Measurements from ENCODE around the gene INTS3. TPM values are rescaled to one million over a fixed set of nuclear protein-coding genes. Genes with fewer than 3 reads are reported as not detected.
"Not testable (repeated sequence)": the region's sequence is repeated elsewhere in the genome, so short reads cannot be mapped to it uniquely, and the experiment has no call there.

The INTS3 gene
- total RNA-seq, 2 experiments from 2014 or later, result 39.3 to 40.4 TPM

DNA sequence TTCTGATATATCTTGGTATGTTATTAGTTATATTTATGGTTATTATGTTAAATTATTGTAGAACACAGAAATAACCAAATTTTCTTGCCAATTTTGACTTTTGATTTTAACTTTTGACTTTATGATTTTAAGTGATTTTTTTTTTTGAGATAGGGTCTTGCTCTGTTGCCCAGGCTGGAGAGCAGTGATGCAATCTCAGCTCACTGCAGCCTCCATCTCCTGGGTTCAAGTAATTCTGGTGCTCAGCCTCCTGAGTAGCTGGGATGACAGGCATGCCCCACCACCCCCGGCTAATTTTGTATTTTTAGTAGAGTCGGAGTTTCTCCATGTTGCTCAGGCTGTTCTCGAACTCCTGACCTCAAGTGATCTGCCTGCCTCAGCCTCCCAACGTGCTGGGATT lies 3.2 kb upstream of the INTS3 start:
- not testable (repeated sequence) for H3K36me3 Mint-ChIP-seq (ENCODE audit: low read depth); H3K9me3 Mint-ChIP-seq; H3K27ac Mint-ChIP-seq; H3K4me3 Mint-ChIP-seq; DNase-seq; H3K27me3 Mint-ChIP-seq (ENCODE audit: low read depth)
- CTCF ChIA-PET, result interaction anchor here (0.6 kb wide), 1 partner anchor 162 kb away, joined by 3 read pairs; no protein-coding TSS in a partner anchor
- peaks cover 13% of the 10 kb centered on the region for H3K4me1 Mint-ChIP-seq (ENCODE audit: low read depth)
- intact Hi-C loops (cut with micrococcal nuclease), result loop anchor here (5.0 kb wide), 3 partner anchors 157 to 268 kb away; partner anchors contain the start of genes CRTC2, RPS27 and S100A2

DNA sequence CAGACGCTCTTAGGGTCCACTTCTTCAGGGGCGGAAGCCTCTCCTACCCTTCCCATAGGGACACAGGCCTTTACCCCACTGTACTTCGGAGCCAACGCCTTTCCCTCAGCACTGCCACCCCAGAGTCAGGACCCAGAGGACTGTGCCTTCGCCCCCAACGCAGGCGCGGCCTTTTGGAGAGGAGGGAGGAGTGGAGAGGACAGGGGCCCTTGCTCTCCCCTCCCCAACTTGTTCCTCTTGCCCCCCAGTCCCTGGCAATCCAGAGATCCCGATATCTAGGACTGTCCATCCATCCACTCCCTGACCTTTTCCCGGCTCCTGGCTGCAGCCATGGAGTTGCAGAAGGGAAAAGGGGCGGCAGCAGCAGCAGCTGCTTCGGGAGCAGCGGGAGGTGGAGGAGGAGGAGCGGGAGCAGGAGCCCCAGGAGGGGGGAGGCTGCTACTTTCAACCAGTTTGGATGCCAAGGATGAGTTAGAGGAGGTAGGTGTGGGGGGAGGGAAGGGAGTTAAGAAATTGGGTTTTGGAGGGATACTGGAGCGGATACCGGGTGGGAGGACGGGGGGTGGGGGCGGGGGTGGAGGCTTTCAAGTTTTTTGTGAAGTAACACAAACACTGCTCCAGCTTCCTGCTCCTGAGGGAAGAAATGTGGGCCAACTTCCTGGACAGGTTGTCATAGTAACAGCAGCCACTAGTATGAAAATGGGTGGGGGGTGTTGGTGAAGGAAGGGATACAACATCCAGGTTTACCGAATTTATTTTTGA lies 636 bp downstream of the INTS3 start:
- CTCF ChIA-PET, result interaction anchor here (1.0 kb wide), 1 partner anchor 258 kb away, joined by 3 read pairs; no protein-coding TSS in a partner anchor
- intact Hi-C loops (cut with micrococcal nuclease), result loop anchor here (1.0 to 5.0 kb wide), 4 partner anchors 57 to 264 kb away; partner anchors contain the start of genes CRTC2, RPS27 and S100A2
- Mint-ChIP-seq H3K27me3 (ENCODE audit: low read depth) (no peaks in the 10 kb centered on the region), H3K4me1 (ENCODE audit: low read depth) (peaks cover 42% of the 10 kb centered on the region), H3K36me3 (ENCODE audit: low read depth) (peaks cover 8% of the 10 kb centered on the region), H3K4me3 (peak overlapping the region; percentile 97), H3K9me3 (no peaks in the 10 kb centered on the region), H3K27ac (peak overlapping the region; percentile 95)
- DNase-seq, result peak; percentile 39

DNA sequence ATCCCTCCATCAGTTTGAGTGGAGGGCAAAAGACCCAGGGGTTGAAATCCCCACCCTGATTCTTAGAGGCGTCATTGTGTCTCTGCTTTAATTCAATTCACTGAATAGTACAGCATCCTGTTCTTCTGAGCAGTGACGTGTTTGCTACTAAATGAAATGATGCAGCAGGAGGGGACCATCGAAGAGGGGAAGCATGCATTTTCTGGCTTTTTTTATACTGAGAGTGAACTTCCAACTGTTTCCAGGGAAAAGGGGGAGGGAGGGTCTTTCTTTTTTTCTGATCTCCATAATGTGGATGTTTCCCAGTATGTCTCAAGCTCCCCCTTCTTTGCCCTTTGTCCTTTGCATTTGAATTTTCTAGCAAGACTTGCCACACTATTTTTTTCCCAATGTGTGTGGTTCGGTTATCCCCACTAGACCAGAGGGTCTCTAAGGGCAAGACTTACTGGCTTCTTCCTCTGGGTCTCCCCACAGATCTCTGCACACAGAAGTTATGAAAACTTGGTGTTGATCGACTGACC lies 2.7 kb downstream of the INTS3 start:
- no peaks in the 10 kb centered on the region for H3K27me3 Mint-ChIP-seq (ENCODE audit: low read depth)
- H3K9me3 Mint-ChIP-seq, result no peaks in the 10 kb centered on the region
- peak overlapping the region; percentile 43 for H3K27ac Mint-ChIP-seq
- peaks cover 52% of the 10 kb centered on the region for H3K4me1 Mint-ChIP-seq (ENCODE audit: low read depth)
- H3K4me3 Mint-ChIP-seq, result peak overlapping the region; percentile 8
- intact Hi-C loops (cut with micrococcal nuclease), result no loop called here
- no peak for DNase-seq
- CTCF ChIA-PET, result interaction anchor here (0.8 kb wide), 1 partner anchor 256 kb away, joined by 3 read pairs; no protein-coding TSS in a partner anchor
- H3K36me3 Mint-ChIP-seq (ENCODE audit: low read depth), result peaks cover 12% of the 10 kb centered on the region

GRCh38 chr1:153733970-153734369 lies 6.1 kb downstream of the INTS3 start:
- peaks cover 13% of the 10 kb centered on the region for H3K36me3 Mint-ChIP-seq (ENCODE audit: low read depth)
- intact Hi-C loops (cut with micrococcal nuclease), result no loop called here
- H3K4me1 Mint-ChIP-seq (ENCODE audit: low read depth), result peaks cover 48% of the 10 kb centered on the region
- H3K27ac Mint-ChIP-seq, result no peak overlapping the region
- CTCF ChIA-PET, result interaction anchor here (1.5 kb wide), 1 partner anchor 55 kb away, joined by 3 read pairs; no protein-coding TSS in a partner anchor
- DNase-seq, result no peak
- no peaks in the 10 kb centered on the region for H3K9me3 Mint-ChIP-seq
- H3K4me3 Mint-ChIP-seq, result no peak overlapping the region
- no peaks in the 10 kb centered on the region for H3K27me3 Mint-ChIP-seq (ENCODE audit: low read depth)

- DNase-seq, result no peak
- Mint-ChIP-seq H3K27me3 (ENCODE audit: low read depth) (no peaks in the 10 kb centered on the region), H3K4me3 (no peak overlapping the region), H3K9me3 (no peaks in the 10 kb centered on the region), H3K36me3 (ENCODE audit: low read depth) (peaks cover 13% of the 10 kb centered on the region), H3K4me1 (ENCODE audit: low read depth) (peaks cover 42% of the 10 kb centered on the region), H3K27ac (no peak overlapping the region)
- intact Hi-C loops (cut with micrococcal nuclease), result no loop called here
- CTCF ChIA-PET, result interaction anchor here (0.8 to 1.5 kb wide), 2 partner anchors 54 to 55 kb away, joined by 3 read pairs; no protein-coding TSS in a partner anchor
Observed at GRCh38 chr1:153734396-153735089, 6.7 kb downstream of the INTS3 start.

- intact Hi-C loops (cut with micrococcal nuclease), result no loop called here
- Mint-ChIP-seq H3K4me3 (no peak overlapping the region), H3K36me3 (ENCODE audit: low read depth) (peaks cover 13% of the 10 kb centered on the region), H3K27ac (no peak overlapping the region), H3K27me3 (ENCODE audit: low read depth) (no peaks in the 10 kb centered on the region), H3K4me1 (ENCODE audit: low read depth) (peaks cover 37% of the 10 kb centered on the region), H3K9me3 (no peaks in the 10 kb centered on the region)
- CTCF ChIA-PET, result interaction anchor here (0.8 to 1.5 kb wide), 2 partner anchors 54 to 56 kb away, joined by 3 read pairs; no protein-coding TSS in a partner anchor
- DNase-seq, result no peak
Observed at GRCh38 chr1:153735090-153735420, 7.2 kb downstream of the INTS3 start.

DNA sequence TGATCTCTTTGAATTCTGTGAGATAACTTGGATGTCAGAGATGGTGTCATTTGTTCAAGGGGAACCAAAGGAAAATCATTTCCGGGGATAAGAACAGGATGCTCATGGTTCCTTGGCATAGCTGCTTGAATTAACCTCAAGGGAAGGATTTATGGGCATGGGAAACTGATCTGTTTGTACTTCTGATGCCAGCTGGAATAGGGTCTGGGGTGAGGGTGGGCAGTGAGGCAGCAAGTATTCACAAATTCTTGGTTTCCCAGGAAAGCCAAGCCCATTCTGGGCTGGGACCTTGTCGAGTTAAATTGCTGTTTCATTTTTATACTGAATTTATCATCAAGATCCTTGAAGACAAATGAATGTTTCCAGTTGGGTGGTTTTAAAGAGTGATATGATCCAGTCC lies 14.1 kb downstream of the INTS3 start:
- H3K27me3 Mint-ChIP-seq (ENCODE audit: low read depth), result no peaks in the 10 kb centered on the region
- no peak overlapping the region for H3K27ac Mint-ChIP-seq
- peaks cover 29% of the 10 kb centered on the region for H3K36me3 Mint-ChIP-seq (ENCODE audit: low read depth)
- no peak for DNase-seq
- H3K4me1 Mint-ChIP-seq (ENCODE audit: low read depth), result peaks cover 19% of the 10 kb centered on the region
- CTCF ChIA-PET, result no interaction called here
- no peak overlapping the region for H3K4me3 Mint-ChIP-seq
- intact Hi-C loops (cut with micrococcal nuclease), result no loop called here
- no peaks in the 10 kb centered on the region for H3K9me3 Mint-ChIP-seq

GRCh38 chr1:153742411-153743142 lies 14.7 kb downstream of the INTS3 start:
- Mint-ChIP-seq H3K4me1 (ENCODE audit: low read depth) (peaks cover 19% of the 10 kb centered on the region), H3K36me3 (ENCODE audit: low read depth) (peaks cover 29% of the 10 kb centered on the region), H3K27me3 (ENCODE audit: low read depth) (no peaks in the 10 kb centered on the region), H3K9me3 (no peaks in the 10 kb centered on the region), H3K27ac (no peak overlapping the region), H3K4me3 (no peak overlapping the region)
- intact Hi-C loops (cut with micrococcal nuclease), result no loop called here
- DNase-seq, result no peak
- CTCF ChIA-PET, result interaction anchor here (0.6 to 0.7 kb wide), 4 partner anchors 9 to 247 kb away, joined by 3 to 4 read pairs (median 3); no protein-coding TSS in a partner anchor

DNA sequence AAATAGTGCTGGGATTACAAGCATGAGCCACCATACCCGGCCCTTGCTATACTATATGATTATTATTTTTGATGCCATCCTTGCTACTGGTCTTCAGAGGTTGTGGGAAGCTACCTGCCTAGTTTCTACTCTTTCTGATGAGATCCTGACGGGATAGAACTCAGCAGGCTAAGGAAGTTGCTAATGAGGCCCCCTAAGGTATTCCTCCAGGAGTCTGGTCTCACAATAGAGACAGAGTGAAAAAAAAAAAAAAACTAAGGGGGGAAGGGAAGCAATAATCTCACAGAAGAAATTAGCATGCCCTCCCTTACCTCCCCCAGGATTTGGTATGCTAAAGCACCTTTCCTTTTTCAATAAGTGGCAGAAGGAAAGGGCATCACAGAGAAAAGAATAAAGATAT lies 17.6 kb downstream of the INTS3 start:
- no peak overlapping the region for H3K4me3 Mint-ChIP-seq
- H3K27me3 Mint-ChIP-seq (ENCODE audit: low read depth), result no peaks in the 10 kb centered on the region
- H3K4me1 Mint-ChIP-seq (ENCODE audit: low read depth), result peaks cover 19% of the 10 kb centered on the region
- DNase-seq, result no peak
- H3K9me3 Mint-ChIP-seq, result no peaks in the 10 kb centered on the region
- no peak overlapping the region for H3K27ac Mint-ChIP-seq
- peaks cover 33% of the 10 kb centered on the region for H3K36me3 Mint-ChIP-seq (ENCODE audit: low read depth)
- CTCF ChIA-PET, result interaction anchor here (0.6 to 1.6 kb wide), 4 partner anchors 67 to 513 kb away, joined by 3 to 6 read pairs (median 4); partner anchors contain the start of gene NPR1
- intact Hi-C loops (cut with micrococcal nuclease), result no loop called here

DNA sequence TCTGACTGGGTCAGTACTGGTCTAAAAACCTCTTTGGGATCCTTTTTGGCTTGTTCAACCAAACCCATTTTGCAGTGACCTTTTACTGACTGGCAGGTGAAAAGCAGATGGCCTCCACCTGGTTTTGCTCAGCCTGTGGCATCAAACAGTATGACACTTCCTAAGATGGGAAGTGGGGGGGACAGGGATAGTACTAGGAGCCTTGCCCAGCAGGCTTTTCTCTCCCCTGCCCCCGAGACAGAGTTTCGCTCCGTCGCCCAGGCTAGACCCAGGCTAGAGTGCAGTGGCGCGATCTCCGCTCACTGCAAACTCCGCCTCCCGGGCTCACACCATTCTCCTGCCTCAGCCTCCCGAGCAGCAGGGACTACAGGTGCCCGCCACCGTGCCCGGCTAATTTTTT lies 18.3 kb downstream of the INTS3 start:
- H3K27me3 Mint-ChIP-seq (ENCODE audit: low read depth), result no peaks in the 10 kb centered on the region
- peaks cover 19% of the 10 kb centered on the region for H3K4me1 Mint-ChIP-seq (ENCODE audit: low read depth)
- H3K4me3 Mint-ChIP-seq, result no peak overlapping the region
- H3K36me3 Mint-ChIP-seq (ENCODE audit: low read depth), result peaks cover 35% of the 10 kb centered on the region
- CTCF ChIA-PET, result no interaction called here
- no peaks in the 10 kb centered on the region for H3K9me3 Mint-ChIP-seq
- H3K27ac Mint-ChIP-seq, result no peak overlapping the region
- intact Hi-C loops (cut with micrococcal nuclease), result no loop called here
- no peak for DNase-seq

GRCh38 chr1:153748903-153749302 lies 21.1 kb downstream of the INTS3 start:
- Mint-ChIP-seq H3K27ac (no peak overlapping the region), H3K27me3 (ENCODE audit: low read depth) (no peaks in the 10 kb centered on the region), H3K4me3 (no peak overlapping the region), H3K36me3 (ENCODE audit: low read depth) (peaks cover 31% of the 10 kb centered on the region), H3K4me1 (ENCODE audit: low read depth) (peaks cover 2% of the 10 kb centered on the region), H3K9me3 (no peaks in the 10 kb centered on the region)
- DNase-seq, result no peak
- intact Hi-C loops (cut with micrococcal nuclease), result loop anchor here (1.0 kb wide), 5 partner anchors 26 to 238 kb away; partner anchors contain the start of genes RAB13 and SLC27A3
- CTCF ChIA-PET, result interaction anchor here (0.6 to 6.3 kb wide), 7 partner anchors 10 to 397 kb away, joined by 3 to 52 read pairs (median 4); partner anchors contain the start of gene NPR1

All from activated naive CD4-positive, alpha-beta T cell treated with anti-CD3 and anti-CD28 coated beads for 36 hours (primary cell).